SK-N-SH (cell line): Measurements from ENCODE around the gene WDR31. TPM values are rescaled to one million over a fixed set of nuclear protein-coding genes. Genes with fewer than 3 reads are reported as not detected.

Experiments used
- CTCF ChIA-PET: fragments of 300-600, 350-600 bp; formaldehyde crosslinking; extraction: SDS; loops from one replicate; lab custom pipeline; 2021; lab: Yijun Ruan, JAX
- POLR2A ChIA-PET: fragments of 350-600 bp; sonication (Branson Sonifier 250); formaldehyde crosslinking; extraction: SDS; loops from one replicate; lab custom pipeline; 2020; ENCODE audit warnings: antibody characterized with exemption, inconsistent platforms; lab: Yijun Ruan, JAX
- DNase-seq: peaks from one replicate; pipeline ENCODE4 v3.0.0; 2012
- H2AFZ ChIP-seq: fragments of 200-600 bp; sonication (generic); 2 replicates; pipeline ENCODE4 v1.8.1; 2016; ENCODE audit warnings: antibody characterized with exemption, mild to moderate bottlenecking, low read depth
- H3F3A ChIP-seq: fragments of 200-600 bp; sonication (generic); replicated peaks from 2 replicates; pipeline ENCODE3; 2016; ENCODE audit warnings: antibody characterized with exemption, mild to moderate bottlenecking; ENCODE audit not compliant: insufficient read depth
- H3K27ac ChIP-seq, 2 experiments: fragments of 200-500 bp in 1 of 2; fragments of 200-600 bp in 1 of 2; sonication (Bioruptor generic) in 1 of 2; sonication (generic), shearing (Covaris generic) in 1 of 2; 2 replicates each; pipeline versions ENCODE4 v1.5.1 to v1.6.1; 2014 to 2016; ENCODE audit warnings: low read depth in 2 of 2, inconsistent platforms in 1 of 2, low read length in 1 of 2, mild to moderate bottlenecking in 1 of 2, mixed read lengths in 1 of 2
- H3K27me3 ChIP-seq: fragments of 200-600 bp; sonication (generic), shearing (Covaris generic); 2 replicates; pipeline ENCODE4 v1.6.1; 2016; ENCODE audit warnings: mixed run types; ENCODE audit not compliant: insufficient read depth
- H3K36me3 ChIP-seq, 2 experiments: fragments of 200-500 bp in 1 of 2; fragments of 200-600 bp in 1 of 2; sonication (Bioruptor generic) in 1 of 2; sonication (generic) in 1 of 2; replicated peaks in 1 of 2; 2 replicates each; pipeline versions ENCODE3 to v1.5.1; 2014 to 2016; ENCODE audit warnings: low read length in 1 of 2, mild to moderate bottlenecking in 1 of 2; ENCODE audit not compliant: insufficient read depth in 2 of 2, control insufficient read depth in 1 of 2
- H3K4me1 ChIP-seq, 2 experiments: fragments of 200-500 bp in 1 of 2; fragments of 200-600 bp in 1 of 2; sonication (Bioruptor generic) in 1 of 2; sonication (generic), shearing (Covaris generic) in 1 of 2; 2 replicates each; pipeline versions ENCODE4 v1.5.1 to v1.6.1; 2014 to 2016; ENCODE audit warnings: low read depth in 1 of 2, low read length in 1 of 2, mixed run types in 1 of 2; ENCODE audit not compliant: insufficient read depth in 2 of 2, control insufficient read depth in 1 of 2
- H3K4me2 ChIP-seq: fragments of 200-600 bp; sonication (generic), shearing (Covaris generic); 2 replicates; pipeline ENCODE4 v1.6.1; 2017; ENCODE audit warnings: mixed run types
- H3K4me3 ChIP-seq, 2 experiments: fragments of 200-500 bp in 1 of 2; fragments of 200-600 bp in 1 of 2; sonication (Bioruptor generic) in 1 of 2; sonication (generic), shearing (Covaris generic) in 1 of 2; 2 replicates each; pipeline versions ENCODE4 v1.5.1 to v1.8.1; 2014 to 2016; ENCODE audit warnings: low read depth in 2 of 2, inconsistent platforms in 1 of 2, low read length in 1 of 2, mild to moderate bottlenecking in 1 of 2, mixed read lengths in 1 of 2, moderate library complexity in 1 of 2
- H3K79me2 ChIP-seq: fragments of 200-600 bp; sonication (generic); 2 replicates; pipeline ENCODE4 v1.8.1; 2017; ENCODE audit warnings: mild to moderate bottlenecking; ENCODE audit not compliant: insufficient read depth
- H3K9ac ChIP-seq: fragments of 200-600 bp; sonication (generic); 2 replicates; pipeline ENCODE4 v1.6.1; 2017; ENCODE audit warnings: mixed run types
- H3K9me2 ChIP-seq: fragments of 200-600 bp; sonication (generic); 2 replicates; pipeline ENCODE4 v1.6.1; 2017; ENCODE audit warnings: mixed run types
- H3K9me3 ChIP-seq: fragments of 200-600 bp; sonication (generic); 2 replicates; pipeline ENCODE4 v1.6.1; 2017; ENCODE audit warnings: mixed run types, mild to moderate bottlenecking, moderate library complexity
- H4K20me1 ChIP-seq: fragments of 200-600 bp; sonication (generic); 2 replicates; pipeline ENCODE4 v1.6.1; 2017; ENCODE audit warnings: mild to moderate bottlenecking, mixed run types; ENCODE audit not compliant: insufficient read depth
- FOXM1 ChIP-seq: IDR thresholded peaks from 2 replicates; pipeline ENCODE4 v1.4.0; 2012; ENCODE audit warnings: low read depth, mild to moderate bottlenecking
- GABPA ChIP-seq: IDR thresholded peaks from 2 replicates; pipeline ENCODE4 v1.4.0; 2012; ENCODE audit warnings: low read depth, mild to moderate bottlenecking
- GATA2 ChIP-seq: sonication (generic); formaldehyde crosslinking; IDR thresholded peaks from 2 replicates; pipeline ENCODE4 v1.5.0; 2020; ENCODE audit warnings: mild to moderate bottlenecking, missing genetic modification reagents
- JUND ChIP-seq: IDR thresholded peaks from 2 replicates; pipeline ENCODE4 v1.4.0; 2012
- MXI1 ChIP-seq: IDR thresholded peaks from 2 replicates; pipeline ENCODE4 v1.6.1; 2012; ENCODE audit warnings: mild to moderate bottlenecking, low read depth, low read length, improper control_type of control experiment
- NFIC ChIP-seq: IDR thresholded peaks from 2 replicates; pipeline ENCODE4 v1.4.0; 2012; ENCODE audit warnings: borderline replicate concordance
- POLR2AphosphoS5 ChIP-seq: IDR thresholded peaks from 2 replicates; pipeline ENCODE4 v1.6.1; 2012; ENCODE audit warnings: low read depth, low read length
- RAD21 ChIP-seq: IDR thresholded peaks from 2 replicates; pipeline ENCODE4 v1.6.1; 2012; ENCODE audit warnings: mild to moderate bottlenecking, low read length
- RCOR1 ChIP-seq: fragments of 150-350 bp; IDR thresholded peaks from 2 replicates; pipeline ENCODE4 v1.6.1; 2017; ENCODE audit warnings: antibody characterized with exemption, low read length
- WGBS: methylation state at CpG from one replicate; pipeline ENCODE4 v1.1.6; 2017; ENCODE audit warnings: low lambda C conversion rate; 5-methylcytosine and 5-hydroxymethylcytosine counted together
- polyA plus RNA-seq, 3 experiments: library from polyadenylated mRNA; depleted of rRNA; stranded (reverse); fragments of >200 nt; gene quantifications; 2 replicates each; pipeline ENCODE4 v1.2.3, GENCODE V29; 2012
- TF ChIP-seq, protein P1 (sequence below): fragments of 150-350 bp; IDR thresholded peaks from 2 replicates; pipeline ENCODE4 v1.6.1; 2016; ENCODE audit warnings: mild to moderate bottlenecking, low read depth, low read length
- TF ChIP-seq, protein P2 (sequence below): fragments of 200-600 bp; sonication (generic); IDR thresholded peaks from 2 replicates; pipeline ENCODE4 v1.6.1; 2017; ENCODE audit warnings: antibody characterized with exemption, mild to moderate bottlenecking, moderate library complexity

WDR31 gene
- polyA plus RNA-seq, 1 of the 3 experiments (the other 2 are of a cell fraction) = 0.74 TPM

DNA sequence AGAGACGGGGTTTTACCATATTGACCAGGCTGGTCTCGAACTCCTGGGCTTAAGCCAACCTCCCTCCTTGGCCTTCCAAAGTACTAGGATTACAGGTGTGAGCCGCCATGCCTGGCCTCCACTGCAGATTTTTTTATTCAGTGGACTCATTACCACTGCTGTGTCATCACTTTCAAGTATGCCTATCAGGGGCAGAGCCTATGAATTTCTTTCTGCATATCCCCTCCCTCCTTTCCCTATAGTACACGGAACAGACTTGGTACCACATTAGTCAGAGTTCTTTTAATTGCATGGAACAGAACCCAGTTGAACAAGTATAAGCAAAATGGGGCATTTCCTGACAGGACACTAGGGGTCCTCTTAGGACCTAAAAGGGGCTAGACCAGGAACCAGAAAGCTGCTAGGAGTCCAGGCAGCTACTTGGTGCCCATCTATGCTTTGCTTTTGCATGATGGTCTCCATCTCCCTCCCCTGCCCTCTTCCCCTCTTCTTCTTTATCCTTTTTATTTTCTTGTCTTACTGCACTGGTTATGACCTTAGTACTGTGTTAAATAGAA, 15.0 kb upstream of the WDR31 start:
- no peak overlapping the region for H2AFZ ChIP-seq
- H3K79me2 ChIP-seq = no peaks in the 10 kb centered on the region
- 65% methylated on average over 4 of the region's 4 CpGs for WGBS
- CTCF ChIA-PET = interaction anchor here (0.7 to 1.1 kb wide), 4 partner anchors 18 to 233 kb away, joined by 3 to 4 read pairs (median 3); partner anchors contain the start of genes C9orf43 and POLE3
- H3K36me3 ChIP-seq = no peaks in the 10 kb centered on the region
- H3K4me2 ChIP-seq = no peak overlapping the region
- H3K27me3 ChIP-seq = peaks cover 20% of the 10 kb centered on the region
- H3K27ac ChIP-seq = no peak overlapping the region
- H3K9me2 ChIP-seq = no peaks in the 10 kb centered on the region
- TF ChIP-seq RAD21 = peak; percentile 35
- TF ChIP-seq JUND = no peak
- no peak for TF ChIP-seq RCOR1
- no peak for TF ChIP-seq MXI1
- no peak for TF ChIP-seq FOXM1
- TF ChIP-seq, protein P1, sequence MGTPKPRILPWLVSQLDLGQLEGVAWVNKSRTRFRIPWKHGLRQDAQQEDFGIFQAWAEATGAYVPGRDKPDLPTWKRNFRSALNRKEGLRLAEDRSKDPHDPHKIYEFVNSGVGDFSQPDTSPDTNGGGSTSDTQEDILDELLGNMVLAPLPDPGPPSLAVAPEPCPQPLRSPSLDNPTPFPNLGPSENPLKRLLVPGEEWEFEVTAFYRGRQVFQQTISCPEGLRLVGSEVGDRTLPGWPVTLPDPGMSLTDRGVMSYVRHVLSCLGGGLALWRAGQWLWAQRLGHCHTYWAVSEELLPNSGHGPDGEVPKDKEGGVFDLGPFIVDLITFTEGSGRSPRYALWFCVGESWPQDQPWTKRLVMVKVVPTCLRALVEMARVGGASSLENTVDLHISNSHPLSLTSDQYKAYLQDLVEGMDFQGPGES = no peak
- TF ChIP-seq, protein P2, sequence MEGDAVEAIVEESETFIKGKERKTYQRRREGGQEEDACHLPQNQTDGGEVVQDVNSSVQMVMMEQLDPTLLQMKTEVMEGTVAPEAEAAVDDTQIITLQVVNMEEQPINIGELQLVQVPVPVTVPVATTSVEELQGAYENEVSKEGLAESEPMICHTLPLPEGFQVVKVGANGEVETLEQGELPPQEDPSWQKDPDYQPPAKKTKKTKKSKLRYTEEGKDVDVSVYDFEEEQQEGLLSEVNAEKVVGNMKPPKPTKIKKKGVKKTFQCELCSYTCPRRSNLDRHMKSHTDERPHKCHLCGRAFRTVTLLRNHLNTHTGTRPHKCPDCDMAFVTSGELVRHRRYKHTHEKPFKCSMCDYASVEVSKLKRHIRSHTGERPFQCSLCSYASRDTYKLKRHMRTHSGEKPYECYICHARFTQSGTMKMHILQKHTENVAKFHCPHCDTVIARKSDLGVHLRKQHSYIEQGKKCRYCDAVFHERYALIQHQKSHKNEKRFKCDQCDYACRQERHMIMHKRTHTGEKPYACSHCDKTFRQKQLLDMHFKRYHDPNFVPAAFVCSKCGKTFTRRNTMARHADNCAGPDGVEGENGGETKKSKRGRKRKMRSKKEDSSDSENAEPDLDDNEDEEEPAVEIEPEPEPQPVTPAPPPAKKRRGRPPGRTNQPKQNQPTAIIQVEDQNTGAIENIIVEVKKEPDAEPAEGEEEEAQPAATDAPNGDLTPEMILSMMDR = peak; percentile 23
- no peak for TF ChIP-seq POLR2AphosphoS5
- TF ChIP-seq NFIC = no peak
- TF ChIP-seq GATA2 (CRISPR knock-in tag) = no peak
- POLR2A ChIA-PET = no interaction called here
- no peak overlapping the region for H3K4me3 ChIP-seq
- peaks cover 0 to 4% of the 10 kb centered on the region in 2 experiments; a peak in 1 of 4 replicates for H3K4me1 ChIP-seq
- DNase-seq = no peak
- H3K9ac ChIP-seq = no peak overlapping the region
- H3F3A ChIP-seq = no peaks in the 10 kb centered on the region
- no peaks in the 10 kb centered on the region for H3K9me3 ChIP-seq
- H4K20me1 ChIP-seq = no peaks in the 10 kb centered on the region

DNA sequence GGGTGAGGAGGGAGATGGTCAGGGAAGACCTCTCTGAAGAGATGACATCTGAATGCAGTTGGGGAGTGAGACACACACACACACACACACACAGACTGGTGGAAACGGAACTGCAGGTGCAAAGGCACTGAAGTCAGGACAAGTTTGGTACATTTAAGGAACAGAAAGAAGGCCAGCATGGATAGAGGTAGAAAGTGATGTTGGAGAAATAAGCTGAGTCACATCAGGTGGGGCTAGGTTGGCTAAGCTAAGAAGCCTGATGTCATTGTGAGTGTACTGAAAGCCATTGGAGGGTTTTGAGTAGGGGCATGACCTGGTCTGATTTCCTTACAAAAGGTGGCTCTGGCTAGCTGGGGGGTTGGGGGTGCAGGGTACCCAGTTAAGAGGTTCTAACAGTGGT, 12.3 kb upstream of the WDR31 start:
- H2AFZ ChIP-seq = no peak overlapping the region
- no peak overlapping the region for H3K27ac ChIP-seq
- H3K4me2 ChIP-seq = no peak overlapping the region
- TF ChIP-seq GABPA = no peak
- TF ChIP-seq, all 33 proteins: peak for 0
- Histone ChIP-seq H3K9me2 (no peaks in the 10 kb centered on the region), H4K20me1 (no peaks in the 10 kb centered on the region), H3K79me2 (no peaks in the 10 kb centered on the region), H3K36me3 (no peaks in the 10 kb centered on the region), H3F3A (no peaks in the 10 kb centered on the region), H3K9me3 (no peaks in the 10 kb centered on the region), H3K27me3 (peaks cover 29% of the 10 kb centered on the region), H3K4me3 (no peak overlapping the region), H3K9ac (no peak overlapping the region), H3K4me1 (peaks cover 0 to 9% of the 10 kb centered on the region in 2 experiments; a peak in 1 of 4 replicates)
- POLR2A ChIA-PET = no interaction called here
- DNase-seq = no peak
- CTCF ChIA-PET = interaction anchor here (1.6 kb wide), 1 partner anchor 24 kb away, joined by 3 read pairs; the partner anchor contains the start of gene HDHD3
- 45% methylated on average over 1 of the region's 1 CpG for WGBS
